ENCODE results near the gene CFAP53.

- TF ChIP-seq EZH2 (IDR thresholded peaks at IDR 0.05; ENCODE audit: borderline replicate concordance, low read depth, low read length, poor library complexity, severe bottlenecking) (no peak), CTCF (conservative IDR thresholded peaks at IDR 0.05; ENCODE audit: low read depth, low read length) (peak; percentile 78)
Measured at GRCh38 chr18:50203801-50204604, 62.3 kb downstream of the CFAP53 start.
